D721Med (cell line): ENCODE measurements around the gene MOBP.

Source experiments
- DNase-seq: peaks from one replicate; pipeline ENCODE4 v3.0.0; 2011; ENCODE audit warnings: low spot score; ENCODE audit not compliant: insufficient read length
- FAIRE-seq: peaks from 2 replicates; lab custom pipeline; 2011; peaks lifted over from hg19 to GRCh38; lab: Jason Lieb, UNC
- CTCF ChIP-seq: IDR thresholded peaks from 2 replicates; pipeline ENCODE4 v1.5.1; 2012; ENCODE audit warnings: mild to moderate bottlenecking, control low read depth; ENCODE audit not compliant: insufficient read depth; ENCODE audit errors: missing control alignments

The MOBP gene

DNA sequence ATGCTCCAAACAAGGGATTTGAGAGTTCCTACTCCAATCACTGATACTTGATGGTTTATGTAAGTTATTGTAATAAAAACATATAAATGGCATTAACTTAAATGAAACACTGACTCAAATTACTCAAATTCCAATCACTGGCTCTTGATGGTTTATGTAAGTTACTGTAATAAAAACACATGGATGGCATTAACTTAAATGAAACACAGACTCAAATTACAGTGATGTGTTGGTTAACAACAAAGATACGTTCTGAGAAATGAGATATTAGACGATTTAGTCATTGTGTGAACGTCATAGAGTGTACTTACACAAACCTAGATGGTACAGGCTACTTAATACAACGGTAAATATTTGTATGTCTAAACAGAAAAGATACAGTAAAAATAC is 6.6 kb downstream of the MOBP start:
- DNase-seq (no peak), FAIRE-seq (peak; percentile 16)
- TF ChIP-seq CTCF = no peak

DNA sequence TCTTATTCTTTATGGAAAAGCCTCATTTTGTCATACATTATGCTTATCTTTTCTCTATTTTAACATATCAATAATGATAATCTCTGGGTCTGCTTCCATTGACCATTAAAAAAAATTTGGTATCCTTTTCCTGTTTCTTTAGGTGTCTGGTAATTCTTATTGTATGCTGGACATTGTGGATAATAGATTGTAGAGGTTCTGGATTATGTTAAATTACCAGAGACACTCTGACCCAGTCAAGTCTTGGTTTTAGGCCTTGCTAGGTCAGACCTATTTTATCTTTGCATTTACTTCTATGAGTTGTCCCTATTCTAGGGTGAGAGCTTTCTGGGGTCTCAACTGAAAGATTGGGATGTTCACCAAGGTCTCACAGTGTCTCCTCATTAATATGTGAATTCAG is 9.3 kb downstream of the MOBP start:
- DNase-seq = no peak
- no peak for TF ChIP-seq CTCF
- FAIRE-seq = no peak

GRCh38 chr3:39478226-39478625 is 10.7 kb downstream of the MOBP start:
- DNase-seq = no peak
- FAIRE-seq = peak; percentile 51
- no peak for TF ChIP-seq CTCF

DNA sequence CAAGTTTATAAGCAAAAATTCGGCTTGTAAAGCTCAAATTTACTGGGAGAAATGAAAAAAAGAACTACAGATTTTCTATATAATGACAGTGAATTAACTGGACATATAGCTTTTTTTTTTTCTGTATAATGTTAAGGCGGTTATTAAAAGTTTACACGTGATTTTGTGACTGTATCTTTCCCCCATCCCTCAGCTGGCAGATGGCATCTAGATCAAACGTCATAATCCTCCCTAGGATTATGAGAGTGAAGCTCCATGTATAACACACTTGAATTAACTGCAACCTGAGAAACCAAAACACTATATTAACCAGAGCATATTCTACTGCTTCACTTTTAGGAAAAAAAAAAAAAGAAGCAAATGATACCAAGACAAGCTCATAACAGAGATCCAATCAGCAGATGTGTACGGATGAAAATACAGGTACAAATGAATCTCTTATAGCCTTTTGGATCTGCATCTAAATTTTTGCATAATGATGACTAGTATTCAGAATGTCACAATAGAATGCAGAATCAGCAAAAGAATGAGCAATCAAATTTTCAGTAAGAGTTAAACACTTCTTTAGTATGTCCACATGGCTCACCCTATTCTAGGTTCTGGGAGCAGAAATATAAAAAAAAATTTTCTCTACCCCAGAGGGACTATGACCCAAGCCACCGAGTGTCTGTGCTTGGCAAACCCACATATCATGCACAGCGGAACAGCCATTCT is 12.4 kb downstream of the MOBP start:
- peak; percentile 32 for DNase-seq
- no peak for TF ChIP-seq CTCF
- FAIRE-seq = peak; percentile 99

- TF ChIP-seq CTCF = no peak
- FAIRE-seq (no peak), DNase-seq (no peak)
These were observed 18.1 kb downstream of the MOBP start for GRCh38 chr3:39485547-39485946.

GRCh38 chr3:39491014-39491413 is 23.5 kb downstream of the MOBP start:
- FAIRE-seq = peak; percentile 32
- TF ChIP-seq CTCF = no peak
- no peak for DNase-seq

DNA sequence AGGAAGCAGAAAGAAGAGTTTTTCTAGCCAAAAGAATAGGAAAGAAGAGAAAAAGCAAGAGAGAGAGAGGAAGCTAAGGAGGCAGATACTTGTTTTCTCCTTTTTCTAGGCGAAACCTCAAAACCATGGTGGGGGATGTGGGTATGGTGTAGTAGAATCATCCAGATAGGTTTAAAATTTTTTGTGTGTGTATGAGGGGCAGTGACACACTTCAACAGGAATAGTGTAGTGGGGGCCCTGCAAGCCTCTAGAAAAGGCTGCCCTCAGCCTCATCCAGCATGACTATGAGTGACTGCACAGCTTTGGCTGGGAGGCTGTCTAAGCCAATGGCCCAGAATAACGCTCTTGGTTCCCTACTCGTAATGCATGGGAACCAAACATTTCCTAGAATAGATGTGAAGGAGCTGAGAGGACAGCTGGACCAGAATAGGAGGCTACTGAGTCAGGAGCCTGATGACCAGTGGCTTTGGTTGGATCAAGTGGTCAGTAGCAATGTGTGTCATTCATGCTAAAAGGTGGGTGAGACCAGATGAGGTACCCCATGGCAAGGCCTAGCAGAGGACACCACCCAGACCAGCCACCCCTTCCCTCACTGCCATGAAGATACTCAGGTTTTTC is 24.4 kb downstream of the MOBP start:
- FAIRE-seq = no peak
- no peak for TF ChIP-seq CTCF
- no peak for DNase-seq
